Renal cortical epithelial cell (primary cell): ENCODE data around the gene PLAGL2. TPM values are rescaled to one million over a fixed set of nuclear protein-coding genes. Genes with fewer than 3 reads are reported as not detected.

Source experiments
- DNase-seq: peaks from one replicate; pipeline ENCODE4 v3.0.0-alpha.2; 2011; ENCODE audit warnings: low read depth
- total RNA-seq: library from RNA; depleted of rRNA; stranded (reverse); fragments of >200 nt; gene quantifications from 2 replicates; pipeline ENCODE4 v1.2.3, GENCODE V29; 2014

The PLAGL2 gene
- total RNA-seq, 1 donor from 2014 or later = 4.3 TPM

DNA sequence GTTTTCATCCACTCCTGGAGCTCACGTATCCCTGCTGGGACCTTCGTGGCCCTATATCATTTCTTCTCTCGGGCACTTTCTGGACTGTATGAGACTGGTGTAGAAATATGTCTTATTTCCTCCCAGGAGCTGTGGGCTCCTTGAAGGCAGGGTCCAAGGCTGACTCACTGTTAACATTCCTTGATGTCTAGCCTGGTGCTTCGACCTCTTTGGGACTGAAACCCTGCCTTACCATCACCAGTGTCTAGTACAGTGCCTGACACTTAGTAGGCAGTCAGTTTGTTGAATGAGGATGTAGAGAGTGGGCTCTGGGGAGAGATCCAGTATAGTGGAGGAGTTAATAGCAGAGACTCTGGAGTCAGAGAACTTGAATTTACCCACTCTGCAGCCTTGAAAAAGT, 23.7 kb upstream of the PLAGL2 start:
- DNase-seq = no peak

DNA sequence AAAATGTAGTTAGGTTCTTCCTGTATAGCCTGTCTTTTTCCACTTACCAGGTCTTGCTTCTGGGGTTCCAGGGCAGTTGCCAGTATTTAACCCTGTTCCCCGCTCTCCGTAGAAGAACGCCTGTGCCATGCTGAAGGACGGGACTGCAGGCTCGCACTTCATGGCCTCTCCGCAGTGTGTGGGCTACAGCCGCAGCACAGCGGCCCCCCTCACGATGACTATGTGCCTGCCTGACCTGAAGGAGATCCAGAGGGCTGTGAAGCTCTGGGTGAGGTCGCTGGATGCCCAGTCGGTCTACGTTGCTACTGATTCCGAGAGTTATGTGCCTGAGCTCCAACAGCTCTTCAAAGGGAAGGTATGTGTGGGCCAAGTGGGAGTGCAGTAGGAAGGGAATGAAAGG, 23.2 kb upstream of the PLAGL2 start:
- DNase-seq = no peak

DNA sequence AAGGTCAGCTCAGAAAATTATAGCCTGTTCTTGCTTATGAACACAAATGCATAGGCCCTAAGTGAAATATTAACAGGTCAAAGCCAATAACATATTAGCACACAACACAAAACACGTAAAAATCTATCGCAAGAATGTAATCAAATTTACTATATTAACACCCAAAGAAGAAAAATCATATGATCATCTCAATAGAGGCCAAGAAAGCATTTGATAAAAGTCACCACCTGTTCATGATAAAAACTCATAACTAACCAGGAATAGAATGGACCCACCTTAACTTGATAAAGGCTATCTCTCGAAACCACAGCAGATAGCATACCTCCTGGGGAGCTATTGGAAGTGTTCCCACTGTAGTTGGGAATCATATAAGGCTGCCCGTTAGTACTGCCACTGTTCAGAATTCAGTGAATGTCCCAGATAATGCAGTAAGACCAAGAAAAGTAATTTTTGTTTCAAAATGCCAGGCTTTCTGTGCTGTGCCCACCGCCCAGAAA, 21.8 kb upstream of the PLAGL2 start:
- DNase-seq = no peak

DNA sequence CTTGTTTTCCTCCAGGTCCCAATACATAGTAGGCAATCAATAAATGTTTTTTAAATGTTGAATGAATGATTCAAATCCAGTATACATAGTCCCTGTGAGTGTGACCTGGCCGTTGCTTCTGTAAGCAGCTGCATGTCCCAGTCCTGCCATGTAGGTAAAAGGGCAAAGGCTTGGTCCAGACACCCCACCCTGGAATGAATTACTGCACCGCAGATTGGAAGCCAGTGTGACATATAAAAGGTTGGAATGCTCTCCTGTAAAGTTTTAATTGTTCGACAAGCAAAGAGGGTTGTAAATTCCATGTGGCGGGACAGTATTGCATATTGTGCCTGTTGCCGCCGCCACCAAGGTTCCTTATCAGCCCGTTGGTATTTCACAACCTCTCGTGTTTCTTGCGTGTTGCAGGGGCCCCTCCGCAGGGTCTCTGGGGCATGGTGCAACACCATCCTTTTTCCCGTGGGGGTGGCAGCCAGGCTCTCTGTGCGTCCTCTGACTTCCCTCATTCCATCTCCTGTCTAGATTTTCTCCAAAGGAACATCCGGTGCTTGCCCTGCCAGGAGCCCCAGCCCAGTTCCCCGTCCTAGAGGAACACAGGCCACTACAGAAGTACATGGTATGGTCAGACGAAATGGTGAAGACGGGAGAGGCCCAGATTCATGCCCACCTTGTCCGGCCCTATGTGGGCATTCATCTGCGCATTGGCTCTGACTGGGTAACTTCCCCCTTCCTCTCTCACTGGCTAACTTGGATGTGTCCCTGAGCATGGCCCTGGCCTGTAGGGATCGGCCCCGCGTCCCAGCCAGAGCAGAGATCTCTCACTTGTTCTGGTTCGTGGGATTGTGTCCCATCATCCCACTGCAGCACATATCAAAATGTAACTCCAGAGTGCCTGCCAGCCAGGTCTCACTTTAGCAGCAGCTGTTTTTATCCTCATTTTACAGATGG, 20.5 kb upstream of the PLAGL2 start:
- no peak for DNase-seq

DNA sequence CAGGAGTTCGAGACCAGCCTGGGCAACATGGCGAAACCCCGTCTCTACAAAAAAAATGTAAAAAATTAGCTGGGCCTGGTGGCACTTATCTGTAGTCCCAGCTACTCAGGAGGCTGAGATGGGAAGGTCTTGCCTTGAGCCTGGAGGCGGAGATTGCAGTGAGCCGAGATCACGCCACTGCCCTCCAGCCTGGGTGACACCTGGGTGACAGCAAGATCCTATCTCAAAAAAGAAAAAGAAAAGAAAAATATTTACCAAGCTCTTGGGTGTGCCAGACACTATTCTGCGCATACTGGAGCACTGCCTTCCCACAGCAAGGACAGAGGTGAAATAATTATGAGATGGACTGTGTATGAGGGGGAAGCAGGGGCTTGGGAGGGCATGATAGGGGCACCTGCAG, 19.8 kb upstream of the PLAGL2 start:
- no peak for DNase-seq

DNA sequence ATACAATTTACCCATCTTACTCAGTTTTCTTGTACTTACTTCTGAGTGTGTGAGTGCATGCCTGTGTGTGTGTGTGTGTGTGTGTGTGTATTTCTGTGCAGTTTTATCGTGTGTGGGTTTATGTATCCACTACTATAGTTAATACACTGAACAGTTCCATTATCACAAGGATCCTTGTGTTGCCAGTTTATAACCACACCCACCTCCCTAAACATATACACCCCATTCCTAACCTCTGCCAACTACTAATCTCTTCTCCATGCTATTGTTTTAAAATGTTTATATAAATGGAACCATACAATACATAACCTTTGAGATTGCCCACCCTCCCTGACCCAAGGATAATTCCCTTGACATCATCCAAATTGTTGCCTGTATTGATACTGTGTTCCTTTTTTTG, 18.8 kb upstream of the PLAGL2 start:
- no peak for DNase-seq

DNA sequence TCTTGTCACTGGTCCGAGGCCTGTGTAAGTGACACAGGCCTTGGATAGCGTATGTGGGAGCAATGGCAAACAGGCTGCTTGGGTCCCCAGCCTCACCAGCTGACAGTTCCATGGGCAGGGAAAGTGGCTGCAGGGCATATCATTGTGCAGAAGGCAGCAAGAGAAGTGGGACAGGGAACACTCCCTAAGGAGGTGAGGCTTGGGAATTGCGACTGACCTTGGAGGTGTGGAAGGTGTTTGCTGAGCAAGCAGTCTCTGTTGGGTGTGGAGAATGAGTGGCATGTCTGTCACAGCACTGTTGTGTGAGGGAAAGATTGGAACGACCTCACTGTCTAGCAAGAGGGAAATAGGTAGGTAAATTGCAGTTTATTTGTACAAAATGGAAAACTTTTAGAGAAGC, 16.9 kb upstream of the PLAGL2 start:
- no peak for DNase-seq

DNA sequence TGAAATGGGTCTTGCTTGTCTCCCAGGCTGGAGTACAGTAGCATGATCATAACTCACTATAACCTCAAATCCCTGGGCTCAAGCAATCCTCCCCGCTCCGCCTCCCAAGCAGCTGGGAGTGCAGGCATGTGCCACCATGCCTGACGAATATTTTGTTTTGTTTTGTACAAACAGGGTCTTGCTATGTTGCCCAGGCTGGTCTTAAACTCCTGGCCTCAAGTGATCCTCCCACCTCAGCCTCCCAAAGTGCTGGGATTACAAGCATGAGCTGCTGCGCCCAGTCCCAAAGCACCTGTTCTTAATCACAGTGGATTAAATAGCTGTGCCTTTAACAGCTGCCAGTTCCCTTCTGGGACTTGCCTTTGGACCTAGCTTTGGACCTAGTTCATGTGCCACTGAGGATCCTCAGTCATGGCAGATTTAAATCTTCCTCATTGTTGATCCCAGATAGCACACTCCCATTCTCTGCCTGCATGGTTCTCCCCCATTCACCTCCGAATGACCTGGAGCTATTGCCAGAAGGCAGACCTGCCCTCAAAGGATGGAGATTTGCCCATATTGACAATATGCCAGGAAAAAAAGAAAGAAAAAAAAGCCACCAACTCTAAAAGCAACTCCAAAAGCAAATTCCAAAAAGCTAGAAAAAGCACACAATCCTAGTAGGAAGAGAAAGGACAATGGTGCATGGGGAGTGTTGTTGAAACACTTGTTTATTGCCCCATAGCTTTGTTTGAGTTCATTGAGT, 10.8 kb upstream of the PLAGL2 start:
- DNase-seq = no peak

DNA sequence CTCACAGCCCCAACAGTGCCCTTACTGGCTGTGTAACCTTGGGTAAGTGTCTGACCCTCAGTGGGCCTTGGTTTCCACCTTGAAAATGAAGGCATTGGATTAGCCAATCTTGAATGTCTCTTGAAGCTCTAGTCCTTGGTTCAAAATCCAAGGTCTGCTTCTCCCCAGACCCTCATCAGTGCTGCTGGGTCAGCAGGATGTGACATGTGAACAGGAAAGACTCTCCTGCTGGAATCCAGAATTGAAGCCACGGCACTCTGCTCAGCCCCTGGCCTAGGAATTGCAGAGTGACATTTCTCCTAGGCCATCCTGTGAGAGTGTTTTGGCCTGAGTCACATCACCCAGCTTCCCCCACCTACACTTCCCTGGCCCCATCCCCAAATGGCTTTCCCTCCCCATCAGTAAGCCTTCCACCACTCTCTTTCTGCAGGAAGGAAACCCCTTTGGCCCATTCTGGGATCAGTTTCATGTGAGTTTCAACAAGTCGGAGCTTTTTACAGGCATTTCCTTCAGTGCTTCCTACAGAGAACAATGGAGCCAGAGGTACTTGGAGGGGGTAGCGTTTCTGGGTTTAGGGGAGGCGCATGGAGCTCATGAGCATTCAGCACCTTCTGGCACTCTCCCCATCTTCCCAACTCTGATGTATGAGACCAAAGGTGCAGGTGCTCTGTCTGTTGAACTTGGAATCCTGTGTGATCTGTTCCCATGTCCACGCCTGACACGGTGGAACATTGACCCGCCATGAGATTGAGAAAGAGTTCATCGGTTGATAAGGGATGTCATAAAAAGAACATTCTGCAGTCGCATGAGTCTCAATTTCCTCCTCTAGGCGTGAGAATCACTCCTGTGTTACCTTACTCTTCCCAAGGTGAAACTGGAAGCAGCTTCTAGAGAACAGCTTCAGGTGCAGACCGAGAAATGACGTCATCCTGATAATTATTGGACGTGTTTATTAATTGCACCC, 8.9 kb upstream of the PLAGL2 start:
- no peak for DNase-seq

DNA sequence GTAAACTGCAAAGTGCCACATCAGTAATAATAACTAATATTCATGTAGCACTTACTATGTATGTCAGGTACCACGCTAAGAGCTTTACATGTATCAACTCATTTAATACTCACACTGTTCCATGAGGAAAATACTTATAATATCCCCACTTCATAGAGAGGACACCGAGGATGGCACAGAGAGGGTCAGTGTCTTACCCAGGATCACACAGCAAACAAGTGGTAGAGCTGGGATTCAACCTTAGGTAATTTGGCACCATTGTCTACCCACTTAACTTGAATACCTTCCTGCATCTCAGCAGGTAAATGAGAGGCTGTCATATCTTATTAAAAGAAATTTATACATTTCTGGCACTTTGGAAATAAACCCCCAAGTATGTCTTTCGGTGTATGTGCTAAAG, 8.2 kb upstream of the PLAGL2 start:
- no peak for DNase-seq

DNA sequence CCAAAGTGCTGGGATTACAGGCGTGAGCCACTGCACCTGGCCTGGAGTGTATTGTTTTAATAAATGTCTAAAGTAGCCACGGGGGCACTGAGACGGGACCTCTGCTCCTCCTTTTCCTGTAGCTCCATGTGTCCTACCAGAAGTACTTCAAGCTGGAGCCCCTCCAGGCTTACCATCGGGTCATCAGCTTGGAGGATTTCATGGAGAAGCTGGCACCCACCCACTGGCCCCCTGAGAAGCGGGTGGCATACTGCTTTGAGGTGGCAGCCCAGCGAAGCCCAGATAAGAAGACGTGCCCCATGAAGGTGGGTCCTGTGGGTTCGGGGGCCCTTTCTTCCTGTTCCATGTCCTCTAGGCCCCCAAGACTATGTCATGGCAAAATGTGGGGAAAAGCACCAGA, 7.6 kb upstream of the PLAGL2 start:
- no peak for DNase-seq

DNA sequence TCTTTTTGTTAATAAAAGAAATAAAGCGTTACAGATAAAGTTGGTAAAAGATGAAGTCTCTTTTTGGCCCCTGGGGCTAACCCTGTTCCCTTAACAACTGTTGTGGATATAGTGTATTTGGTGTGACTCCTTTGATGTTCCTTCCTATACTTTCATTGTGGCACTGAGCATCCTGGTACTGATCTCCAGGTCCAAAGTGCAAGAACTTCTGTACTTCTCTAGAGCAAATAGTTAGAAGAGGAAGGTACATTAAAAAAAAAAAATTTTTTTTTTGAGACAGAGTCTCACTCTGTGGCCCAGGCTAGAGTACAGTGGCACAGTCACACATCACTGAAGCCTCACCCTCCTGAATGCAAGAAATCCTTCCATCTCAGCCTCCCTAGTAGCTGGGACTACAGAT, 6.3 kb upstream of the PLAGL2 start:
- DNase-seq = no peak

DNA sequence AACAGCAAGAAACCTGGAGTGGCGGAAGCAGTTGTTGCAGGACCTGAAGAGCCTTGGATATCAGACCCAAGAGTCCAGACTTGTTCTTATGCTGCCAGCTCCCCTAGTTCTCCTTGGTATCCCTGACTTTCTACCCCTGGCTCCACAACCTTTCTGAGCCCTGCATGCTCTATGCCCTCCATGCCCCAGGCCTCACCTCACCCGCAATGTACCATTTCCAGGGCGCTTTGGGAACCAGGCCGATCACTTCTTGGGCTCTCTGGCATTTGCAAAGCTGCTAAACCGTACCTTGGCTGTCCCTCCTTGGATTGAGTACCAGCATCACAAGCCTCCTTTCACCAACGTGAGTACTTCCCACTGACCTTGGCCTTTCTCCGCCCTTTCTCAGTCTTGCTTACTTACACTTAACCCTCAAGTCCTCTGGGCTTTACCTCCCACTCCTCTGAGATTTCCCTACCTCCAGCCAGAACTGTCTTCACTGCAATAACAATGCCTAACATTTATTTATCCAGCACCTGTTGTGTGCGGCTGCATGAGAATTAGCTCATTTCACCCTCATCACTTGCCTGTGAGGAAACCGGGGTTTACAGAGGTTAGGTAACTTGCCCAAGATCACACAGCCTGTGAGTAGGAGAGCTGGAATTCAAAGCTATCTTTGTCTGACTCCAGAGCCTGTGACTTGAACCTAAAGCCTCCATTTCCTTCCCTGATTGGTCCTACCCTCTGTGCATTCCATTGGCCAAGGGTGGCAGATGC, 2.5 kb upstream of the PLAGL2 start:
- DNase-seq = peak; percentile 65

DNA sequence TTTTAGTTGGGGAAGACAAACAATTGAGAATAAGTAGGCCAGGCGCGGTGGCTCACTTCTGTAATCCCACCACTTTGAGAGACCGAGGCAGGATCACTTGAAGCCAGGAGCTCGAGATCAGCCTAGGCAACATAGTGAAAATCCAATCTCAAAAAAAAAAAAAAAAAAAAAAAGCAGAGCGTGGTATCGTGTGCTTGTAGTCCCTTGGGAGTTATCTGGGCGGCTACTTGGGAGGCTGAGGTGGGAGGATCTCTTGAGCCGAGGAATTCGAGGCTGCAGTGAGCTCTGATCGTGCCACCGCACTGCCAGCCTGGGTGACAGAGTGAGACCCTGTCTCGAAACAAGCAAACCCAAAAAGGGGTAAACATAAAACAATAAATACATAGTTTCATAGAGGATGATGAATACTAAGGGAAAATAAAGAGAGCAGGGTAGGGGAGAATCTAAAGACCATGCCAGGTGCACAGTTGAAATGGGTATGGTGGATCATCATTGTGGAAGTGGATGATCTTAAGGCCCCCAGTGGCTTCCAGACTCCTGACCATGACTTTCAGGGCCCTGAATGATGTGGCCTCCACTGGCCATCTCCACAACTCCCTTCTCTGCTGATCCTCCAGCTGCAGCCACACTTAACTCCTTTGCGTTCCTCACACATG, 1.1 kb upstream of the PLAGL2 start:
- no peak for DNase-seq

DNA sequence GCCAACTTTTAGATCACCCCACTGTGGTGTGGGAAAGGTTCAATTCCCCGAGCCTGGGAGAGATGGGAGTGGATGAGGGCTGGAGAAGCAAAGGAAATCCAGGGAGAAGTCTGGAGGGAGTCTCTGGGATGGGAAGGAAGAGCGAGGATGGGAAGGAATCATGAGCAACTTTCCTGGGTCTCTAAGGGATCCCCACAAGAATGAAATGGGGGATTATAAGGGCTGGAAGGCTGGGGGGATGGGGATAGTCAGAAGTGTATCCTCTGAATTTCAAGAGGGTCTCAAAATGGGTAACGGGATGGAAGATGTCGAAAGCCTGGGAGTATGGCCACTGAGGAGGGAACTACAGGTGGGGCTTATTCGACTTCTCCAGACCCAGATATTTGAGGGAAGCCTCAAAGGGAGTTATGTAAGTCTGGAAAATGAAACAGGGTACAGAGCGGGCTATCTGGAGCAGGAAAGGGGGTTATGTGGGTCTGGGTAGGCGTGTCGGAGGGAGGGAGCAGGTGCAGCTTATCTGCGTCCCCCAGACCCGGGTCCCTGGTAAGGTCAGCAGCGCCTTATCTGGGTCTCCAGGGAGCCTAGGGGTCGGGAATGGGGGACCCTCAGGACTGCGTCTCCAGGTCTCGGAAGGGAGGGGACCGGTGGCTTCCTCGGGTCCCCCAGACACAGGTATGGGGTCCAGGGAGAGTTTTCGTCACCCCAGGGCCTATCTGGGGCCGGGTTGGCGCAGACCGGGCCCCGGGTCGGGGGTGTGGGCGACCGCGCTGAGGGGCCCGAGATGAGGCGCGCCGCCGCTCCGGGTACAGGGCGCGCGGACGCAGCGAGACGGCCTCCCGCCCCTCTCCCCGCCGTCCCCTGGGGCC, 550 bp downstream of the PLAGL2 start:
- DNase-seq = no peak

DNA sequence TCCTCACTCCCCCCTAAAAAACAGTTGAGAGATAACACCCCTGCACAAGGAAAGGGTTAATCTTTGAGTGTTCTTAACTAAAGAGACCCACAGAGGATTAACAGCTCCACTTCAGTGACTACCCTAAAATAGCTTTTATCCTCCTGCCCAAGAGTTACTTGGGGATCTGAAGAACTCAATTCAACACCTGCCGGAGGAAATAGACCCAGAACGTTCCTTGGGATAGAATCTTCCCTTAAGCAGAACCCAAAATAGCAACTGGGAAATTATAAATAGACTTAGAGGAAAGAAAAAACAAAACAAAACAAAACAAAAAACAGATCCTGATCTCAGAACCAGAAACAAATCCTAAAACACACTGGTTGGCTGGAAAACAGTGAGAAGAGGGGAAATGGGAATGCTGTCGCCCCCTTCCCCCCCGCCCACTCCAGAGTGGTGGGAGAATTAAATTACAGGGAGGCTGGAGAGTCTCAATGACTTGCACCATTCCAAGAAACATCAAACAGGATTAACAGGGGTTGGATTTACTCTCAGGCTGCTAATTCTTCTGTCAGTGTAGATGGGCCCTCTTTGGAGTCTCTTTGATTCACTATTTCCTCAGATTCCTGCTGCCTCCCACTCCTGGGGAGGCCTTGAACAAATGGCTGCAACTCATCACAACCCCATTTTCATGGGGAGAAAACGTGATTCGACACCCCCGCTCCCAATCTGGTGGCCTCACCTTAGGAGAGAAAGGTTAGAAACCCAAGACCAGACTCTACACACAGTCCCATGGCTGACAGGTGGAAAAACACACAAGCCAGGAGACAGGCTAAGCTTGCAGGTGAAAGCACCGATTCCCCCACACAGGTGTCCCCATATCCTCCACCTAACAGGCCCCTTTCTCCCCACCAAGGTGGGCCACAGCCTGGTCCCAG, 1.4 kb downstream of the PLAGL2 start:
- no peak for DNase-seq

DNA sequence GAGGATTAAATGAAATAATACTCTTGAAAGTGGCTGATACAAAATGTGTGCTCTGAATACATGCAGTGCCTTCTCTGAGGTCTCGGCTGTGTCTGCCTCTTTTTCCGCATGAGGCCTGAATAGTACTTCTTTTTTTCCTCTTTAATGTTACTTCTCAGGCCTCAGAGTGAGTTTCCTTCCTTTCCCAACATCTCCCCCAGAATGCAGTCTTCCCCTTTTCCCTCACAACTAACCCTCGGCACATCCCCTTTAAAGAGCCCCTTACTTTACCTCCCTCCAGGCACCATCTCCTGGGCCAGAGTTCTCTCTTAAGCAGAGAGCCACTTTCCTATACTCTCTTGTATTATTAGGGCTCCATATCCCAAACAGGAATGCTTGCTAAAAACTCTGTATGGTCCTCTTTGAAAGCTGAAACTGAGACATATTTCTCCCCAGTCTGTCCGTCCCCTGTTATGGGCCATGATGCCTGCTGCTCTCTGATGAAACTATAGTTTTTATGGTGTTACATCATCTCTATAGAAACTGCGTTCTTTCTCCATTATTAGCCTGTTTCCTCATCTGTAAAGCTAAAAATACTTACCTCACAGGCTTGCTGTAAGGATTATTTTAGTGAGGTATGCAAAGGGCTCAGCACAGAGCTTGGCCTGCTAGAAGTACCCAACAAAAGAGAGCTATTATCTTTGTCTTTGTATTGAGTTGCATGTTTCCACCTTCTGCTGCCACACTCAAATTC, 2.3 kb downstream of the PLAGL2 start:
- DNase-seq = no peak
